Neural cell (in vitro differentiated cells): ENCODE data around the gene ENDOV. TPM values are rescaled to one million over a fixed set of nuclear protein-coding genes. Genes with fewer than 3 reads are reported as not detected.
"Not testable (repeated sequence)": the region's sequence is repeated elsewhere in the genome, so short reads cannot be mapped to it uniquely, and the experiment has no call there.

Experiments
- H2AFZ ChIP-seq: fragments of 200-600, 300-800 bp; sonication (generic), shearing (Covaris generic); 2 replicates; pipeline ENCODE4 v1.6.0; 2014; ENCODE audit warnings: low read depth, mild to moderate bottlenecking, antibody characterized with exemption, low read length, moderate library complexity
- H3F3A ChIP-seq: fragments of 200-600 bp; shearing (Covaris generic); 2 replicates; pipeline ENCODE4 v1.6.1; 2016; ENCODE audit warnings: mild to moderate bottlenecking, moderate library complexity, mixed read lengths, antibody characterized with exemption, low read length; ENCODE audit not compliant: insufficient read depth, poor library complexity, severe bottlenecking
- H3K27ac ChIP-seq: fragments of 200-600, 300-800 bp; sonication (generic), shearing (Covaris generic); 2 replicates; pipeline ENCODE4 v1.5.1; 2014; ENCODE audit warnings: mild to moderate bottlenecking, low read length, moderate library complexity
- H3K27me3 ChIP-seq: fragments of 300-800, 200-600 bp; sonication (generic), shearing (Covaris generic); 2 replicates; pipeline ENCODE4 v1.6.0; 2014; ENCODE audit warnings: mild to moderate bottlenecking, low read depth, low read length, moderate library complexity; ENCODE audit not compliant: insufficient read depth
- H3K36me3 ChIP-seq: fragments of 300-800, 200-600 bp; sonication (generic), shearing (Covaris generic); 2 replicates; pipeline ENCODE4 v1.5.1; 2014; ENCODE audit warnings: mild to moderate bottlenecking, antibody characterized with exemption, low read length, moderate library complexity; ENCODE audit not compliant: insufficient read depth
- H3K4me2 ChIP-seq: fragments of 300-800, 200-600 bp; sonication (generic), shearing (Covaris generic); 2 replicates; pipeline ENCODE4 v1.6.0; 2014; ENCODE audit warnings: mild to moderate bottlenecking, low read length
- H3K4me3 ChIP-seq: fragments of 300-800, 200-600 bp; sonication (generic), shearing (Covaris generic); 2 replicates; pipeline ENCODE4 v1.5.1; 2014; ENCODE audit warnings: mild to moderate bottlenecking, low read length, moderate library complexity
- H3K79me2 ChIP-seq: fragments of 200-600 bp; shearing (Covaris generic); replicated peaks from 2 replicates; pipeline ENCODE4 v1.6.0; 2014; ENCODE audit warnings: mild to moderate bottlenecking, low read length, moderate library complexity; ENCODE audit not compliant: insufficient read depth
- H3K9ac ChIP-seq: fragments of 300-800, 200-600 bp; sonication (generic), shearing (Covaris generic); 2 replicates; pipeline ENCODE4 v1.6.1; 2016; ENCODE audit warnings: mild to moderate bottlenecking, low read length, mixed read lengths
- H3K9me2 ChIP-seq: fragments of 200-600 bp; shearing (Covaris generic); 2 replicates; pipeline ENCODE4 v1.6.1; 2016; ENCODE audit warnings: mild to moderate bottlenecking, low read length, mixed read lengths; ENCODE audit not compliant: insufficient read depth
- H3K9me3 ChIP-seq: fragments of 200-600, 300-800 bp; sonication (generic), shearing (Covaris generic); 2 replicates; pipeline ENCODE4 v1.6.1; 2016; ENCODE audit warnings: mild to moderate bottlenecking, mixed run types, low read length, moderate library complexity, mixed read lengths
- H4K20me1 ChIP-seq: fragments of 200-600 bp; shearing (Covaris generic); 2 replicates; pipeline ENCODE4 v1.6.1; 2016; ENCODE audit warnings: mild to moderate bottlenecking, mixed run types; ENCODE audit not compliant: insufficient read depth
- CTCF ChIP-seq: fragments of 450-650 bp; IDR thresholded peaks from 2 replicates; pipeline ENCODE4 v1.5.1; 2014; ENCODE audit warnings: antibody characterized with exemption, mild to moderate bottlenecking, moderate library complexity; ENCODE audit not compliant: poor library complexity, severe bottlenecking
- EP300 ChIP-seq: fragments of 450-650 bp; conservative IDR thresholded peaks from 2 replicates; pipeline ENCODE4 v1.6.1; 2014; ENCODE audit warnings: antibody characterized with exemption, mild to moderate bottlenecking, moderate library complexity; ENCODE audit not compliant: poor library complexity, severe bottlenecking
- EZH2 ChIP-seq: fragments of 200-600, 300-800 bp; shearing (Covaris generic), sonication (generic); IDR thresholded peaks from 2 replicates; pipeline ENCODE4 v1.6.1; 2014; ENCODE audit warnings: antibody characterized with exemption, low read length, borderline replicate concordance, mild to moderate bottlenecking; ENCODE audit not compliant: insufficient read depth, poor library complexity, severe bottlenecking
- MXI1 ChIP-seq: fragments of 450-650 bp; conservative IDR thresholded peaks from 2 replicates; pipeline ENCODE4 v1.6.1; 2014; ENCODE audit warnings: antibody characterized with exemption, mild to moderate bottlenecking; ENCODE audit not compliant: poor library complexity, severe bottlenecking
- POLR2AphosphoS5 ChIP-seq: IDR thresholded peaks from 2 replicates; pipeline ENCODE4 v1.6.1; 2012
- RAD21 ChIP-seq: fragments of 450-650 bp; conservative IDR thresholded peaks from 2 replicates; pipeline ENCODE4 v1.6.1; 2014; ENCODE audit warnings: antibody characterized with exemption, mild to moderate bottlenecking, moderate library complexity
- REST ChIP-seq: IDR thresholded peaks from 2 replicates; pipeline ENCODE4 v1.6.1; 2012; ENCODE audit warnings: borderline replicate concordance
- SMC3 ChIP-seq: fragments of 450-650 bp; conservative IDR thresholded peaks from 2 replicates; pipeline ENCODE4 v1.6.1; 2014; ENCODE audit warnings: antibody characterized with exemption, mild to moderate bottlenecking, moderate library complexity; ENCODE audit not compliant: poor library complexity
- TAF1 ChIP-seq: IDR thresholded peaks from 2 replicates; pipeline ENCODE4 v1.6.1; 2012; ENCODE audit warnings: low read depth
- polyA plus RNA-seq: library from polyadenylated mRNA; depleted of rRNA; stranded (reverse); fragments of >200 nt; gene quantifications from 2 replicates; pipeline ENCODE4 v1.2.3, GENCODE V29; 2014

Gene ENDOV
- polyA plus RNA-seq, 1 donor from 2014 or later = 31.2 TPM

DNA sequence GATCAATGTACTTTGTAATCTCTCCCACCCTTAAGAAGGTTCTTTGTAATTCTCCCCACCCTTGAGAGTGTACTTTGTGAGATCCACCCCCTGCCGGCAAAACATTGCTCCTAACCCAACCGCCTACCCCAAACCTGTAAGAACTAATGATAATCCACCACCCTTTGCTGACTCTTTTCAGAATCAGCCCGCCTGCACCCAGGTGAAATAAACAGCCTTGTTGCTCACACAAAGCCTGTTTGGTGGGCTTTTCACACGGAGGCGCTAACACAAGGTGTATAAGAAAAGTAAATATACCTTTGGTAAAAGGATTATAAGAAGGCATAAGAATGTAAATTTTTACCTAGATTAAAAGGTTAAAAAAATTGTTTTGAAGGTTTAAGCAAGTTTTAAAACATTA, 7.0 kb upstream of the ENDOV start:
- H3F3A ChIP-seq, H3K9me3 ChIP-seq, H3K4me3 ChIP-seq, H3K9me2 ChIP-seq, H3K36me3 ChIP-seq, H3K9ac ChIP-seq, H3K27me3 ChIP-seq, H4K20me1 ChIP-seq, H3K4me2 ChIP-seq, H3K79me2 ChIP-seq, H3K27ac ChIP-seq, H2AFZ ChIP-seq: not testable (repeated sequence)

- Histone ChIP-seq H2AFZ (no peak overlapping the region), H3K4me2 (no peak overlapping the region), H3K9ac (no peak overlapping the region), H3K9me2 (no peaks in the 10 kb centered on the region), H3K36me3 (no peaks in the 10 kb centered on the region), H3K79me2 (peaks cover 4% of the 10 kb centered on the region), H3F3A (no peaks in the 10 kb centered on the region), H3K9me3 (no peaks in the 10 kb centered on the region), H3K27ac (no peak overlapping the region), H3K27me3 (no peaks in the 10 kb centered on the region), H4K20me1 (no peaks in the 10 kb centered on the region), H3K4me3 (no peak overlapping the region)
- TF ChIP-seq EZH2 (no peak), RAD21 (no peak), EP300 (no peak), REST (no peak), SMC3 (no peak), TAF1 (no peak), MXI1 (no peak), POLR2AphosphoS5 (no peak), CTCF (no peak)
Measured at GRCh38 chr17:80408872-80409271, 6.1 kb upstream of the ENDOV start.

DNA sequence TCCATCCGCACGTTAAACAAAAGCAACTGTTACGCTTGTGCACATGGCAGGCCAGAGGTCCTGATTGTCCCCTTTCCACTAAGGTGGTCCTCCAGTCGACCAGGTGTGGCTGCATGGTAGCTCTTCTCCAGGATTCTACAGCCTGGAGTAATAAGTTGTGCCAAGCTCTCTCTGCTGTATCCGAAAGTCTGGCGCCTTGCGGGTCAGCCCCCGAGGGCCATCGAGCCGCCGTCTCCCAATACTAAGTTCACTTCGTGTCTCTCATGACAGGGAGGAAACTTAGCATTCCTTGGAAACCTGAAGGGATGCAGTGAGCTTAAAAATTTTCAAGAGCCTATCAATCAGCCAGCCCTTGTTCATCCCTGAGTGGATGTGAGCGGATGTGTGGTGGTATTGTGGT, 5.3 kb upstream of the ENDOV start:
- Histone ChIP-seq H3K27ac (no peak overlapping the region), H3K9me3 (no peaks in the 10 kb centered on the region), H3K4me2 (no peak overlapping the region), H3K4me3 (no peak overlapping the region), H3K9me2 (no peaks in the 10 kb centered on the region), H3F3A (no peaks in the 10 kb centered on the region), H2AFZ (no peak overlapping the region), H3K27me3 (no peaks in the 10 kb centered on the region), H3K9ac (no peak overlapping the region), H4K20me1 (no peaks in the 10 kb centered on the region), H3K36me3 (no peaks in the 10 kb centered on the region), H3K79me2 (peaks cover 7% of the 10 kb centered on the region)
- TF ChIP-seq POLR2AphosphoS5 = no peak
- TF ChIP-seq EZH2 = no peak
- TF ChIP-seq CTCF = no peak
- no peak for TF ChIP-seq MXI1
- TF ChIP-seq RAD21 = no peak
- no peak for TF ChIP-seq EP300
- TF ChIP-seq SMC3 = no peak
- TF ChIP-seq TAF1 = no peak
- no peak for TF ChIP-seq REST
